A549 (cell line): Measurements from ENCODE around the gene ARPC2. TPM values are rescaled to one million over a fixed set of nuclear protein-coding genes. Genes with fewer than 3 reads are reported as not detected.

Experiments used
- ATAC-seq, 2 experiments: fragments of 200-7000 bp in 1 of 2; fragments of >200 bp in 1 of 2; cut with Nextera tagmentation in 1 of 2; cut with Tn5 transposase in 1 of 2; 3 replicates each; pipeline versions ENCODE4 v1.8.0 to v1.9.1; 2018 to 2020; ENCODE audit warnings: mild to moderate bottlenecking in 1 of 2, moderate library complexity in 1 of 2
- CTCF ChIA-PET: fragments of 300-600 bp; sonication (Branson Sonifier 250); formaldehyde crosslinking; extraction: SDS; loops from one replicate; lab custom pipeline; 2021; ENCODE audit warnings: antibody characterized with exemption, inconsistent platforms; lab: Yijun Ruan, JAX
- POLR2A ChIA-PET: fragments of 350-600 bp; formaldehyde crosslinking; extraction: SDS; loops from one replicate; lab custom pipeline; 2021; ENCODE audit warnings: antibody characterized with exemption, inconsistent platforms; lab: Yijun Ruan, JAX
- DNase-seq, 2 experiments: peaks; one replicate each; pipeline versions ENCODE4 v3.0.0 to v3.0.0-alpha.2; 2011 to 2016; ENCODE audit warnings: low read depth in 1 of 2, low spot score in 1 of 2
- FAIRE-seq: peaks from 2 replicates; lab custom pipeline; 2011; peaks lifted over from hg19 to GRCh38; lab: Jason Lieb, UNC
- H3K27ac ChIP-seq, 2 experiments: fragments of >200 bp; sonication (Bioruptor Twin); formaldehyde crosslinking; 3 replicates each; pipeline ENCODE4 v1.5.1; 2016 to 2017
- H3K4me1 ChIP-seq: fragments of >200 bp; sonication (Bioruptor Twin); formaldehyde crosslinking; 3 replicates; pipeline ENCODE4 v1.6.1; 2016
- H3K4me2 ChIP-seq: fragments of >200 bp; sonication (Bioruptor Twin); formaldehyde crosslinking; 3 replicates; pipeline ENCODE4 v1.6.1; 2016
- H3K4me3 ChIP-seq: fragments of >200 bp; sonication (Bioruptor Twin); formaldehyde crosslinking; 3 replicates; pipeline ENCODE4 v1.5.1; 2016
- H3K9me3 ChIP-seq: fragments of >200 bp; sonication (Bioruptor Twin); formaldehyde crosslinking; 3 replicates; pipeline ENCODE4 v1.6.1; 2016
- CBX2 ChIP-seq: fragments of 200-600 bp; sonication (generic); IDR thresholded peaks from 2 replicates; pipeline ENCODE4 v1.6.1; 2016; ENCODE audit warnings: low read depth, mild to moderate bottlenecking, borderline replicate concordance
- CEBPB ChIP-seq, 2 experiments: fragments of >200 bp in 1 of 2; sonication (Bioruptor Twin) in 1 of 2; formaldehyde crosslinking in 1 of 2; IDR thresholded peaks; 2 replicates each; pipeline ENCODE4 v1.6.1; 2012 to 2016
- EHMT2 ChIP-seq: fragments of 200-600 bp; sonication (generic); IDR thresholded peaks from 2 replicates; pipeline ENCODE4 v1.6.1; 2016; ENCODE audit warnings: antibody characterized with exemption, low read depth, mild to moderate bottlenecking, moderate library complexity
- ESRRA ChIP-seq: fragments of 150-350 bp; IDR thresholded peaks from 2 replicates; pipeline ENCODE4 v1.6.1; 2014; ENCODE audit warnings: mild to moderate bottlenecking, low read length, borderline replicate concordance
- FOXS1 ChIP-seq: fragments of 250-450 bp; sonication (Bioruptor Pico); IDR thresholded peaks from 2 replicates; pipeline ENCODE4 v1.5.0; 2020; ENCODE audit warnings: mild to moderate bottlenecking, moderate library complexity
- HEYL ChIP-seq: fragments of 250-450 bp; sonication (Bioruptor Pico); IDR thresholded peaks from 2 replicates; pipeline ENCODE4 v1.8.0; 2021; ENCODE audit warnings: mild to moderate bottlenecking, moderate library complexity
- HOXB13 ChIP-seq: fragments of 250-450 bp; sonication (Bioruptor Pico); IDR thresholded peaks from 2 replicates; pipeline ENCODE4 v1.5.0; 2020; ENCODE audit warnings: low read depth, mild to moderate bottlenecking, moderate library complexity
- MAFK ChIP-seq: fragments of 450-650 bp; IDR thresholded peaks from 2 replicates; pipeline ENCODE4 v1.6.1; 2014; ENCODE audit not compliant: partially characterized antibody
- NPAS2 ChIP-seq: fragments of 250-450 bp; sonication (Bioruptor Pico); IDR thresholded peaks from 2 replicates; pipeline ENCODE4 v1.8.0; 2022; ENCODE audit warnings: mild to moderate bottlenecking, moderate library complexity, borderline replicate concordance
- PHF8 ChIP-seq: fragments of 200-600 bp; sonication (generic); IDR thresholded peaks from 2 replicates; pipeline ENCODE4 v1.6.1; 2016; ENCODE audit warnings: low read depth, mild to moderate bottlenecking, antibody characterized with exemption, moderate library complexity, borderline replicate concordance
- RARB ChIP-seq: fragments of 250-450 bp; sonication (Bioruptor Pico); IDR thresholded peaks from 2 replicates; pipeline ENCODE4 v1.8.0; 2021; ENCODE audit warnings: mild to moderate bottlenecking, moderate library complexity
- RCOR1 ChIP-seq: fragments of 150-350 bp; IDR thresholded peaks from 2 replicates; pipeline ENCODE4 v1.6.1; 2014; ENCODE audit warnings: antibody characterized with exemption, low read length, low read depth
- RFX5 ChIP-seq: fragments of 450-650 bp; IDR thresholded peaks from 2 replicates; pipeline ENCODE4 v1.7.1; 2014; ENCODE audit warnings: antibody characterized with exemption, mild to moderate bottlenecking, moderate library complexity
- RNF2 ChIP-seq: fragments of 200-600 bp; sonication (generic); IDR thresholded peaks from 2 replicates; pipeline ENCODE4 v1.6.1; 2016; ENCODE audit warnings: low read depth, mild to moderate bottlenecking, antibody characterized with exemption, moderate library complexity, borderline replicate concordance
- SMC3 ChIP-seq: fragments of >200 bp; sonication (Bioruptor Twin); formaldehyde crosslinking; IDR thresholded peaks from 3 replicates; pipeline ENCODE4 v1.6.1; 2018; ENCODE audit warnings: inconsistent platforms
- TP53 ChIP-seq: fragments of 250-450 bp; sonication (Bioruptor Pico); IDR thresholded peaks from 2 replicates; pipeline ENCODE4 v1.5.0; 2021; ENCODE audit warnings: mild to moderate bottlenecking, moderate library complexity
- ZNF302 ChIP-seq: fragments of 250-450 bp; sonication (Bioruptor Pico); IDR thresholded peaks from 2 replicates; pipeline ENCODE4 v1.9.0; 2021; ENCODE audit warnings: inconsistent platforms, mild to moderate bottlenecking, moderate library complexity
- whole genome bisulfite sequencing: methylation state at CpG from one replicate; pipeline ENCODE4 v1.1.6; 2017; ENCODE audit errors: missing lambda C conversion rate; 5-methylcytosine and 5-hydroxymethylcytosine counted together
- polyA plus RNA-seq, 4 experiments: library from polyadenylated mRNA; depleted of rRNA in 3 of 4; stranded (reverse); fragments of >200 nt; fragmentation: RNase III in 1 of 4; extraction: RNeasy Plus Mini Kit Qiagen cat#74134 plus additional on column Dnase treatment in 1 of 4; gene quantifications; 2 replicates in 3 of 4; 3 replicates in 1 of 4; pipeline ENCODE4 v1.2.3, GENCODE V29; 2011 to 2017
- TF ChIP-seq, protein P1 (sequence below): fragments of >200 bp; sonication (Bioruptor Twin); formaldehyde crosslinking; IDR thresholded peaks from 3 replicates; pipeline ENCODE4 v1.6.1; 2016
- TF ChIP-seq, protein P2 (sequence below): fragments of 250-450 bp; sonication (Bioruptor Pico); IDR thresholded peaks from 2 replicates; pipeline ENCODE4 v1.5.0; 2021; ENCODE audit warnings: mild to moderate bottlenecking, moderate library complexity, borderline replicate concordance
- TF ChIP-seq, protein P3 (sequence below): fragments of >200 bp; sonication (Bioruptor Twin); formaldehyde crosslinking; IDR thresholded peaks from 3 replicates; pipeline ENCODE4 v1.5.1; 2016

The ARPC2 gene
- polyA plus RNA-seq, 2 of the 4 experiments (the other 2 are of a cell fraction) = 263 to 374 TPM

DNA sequence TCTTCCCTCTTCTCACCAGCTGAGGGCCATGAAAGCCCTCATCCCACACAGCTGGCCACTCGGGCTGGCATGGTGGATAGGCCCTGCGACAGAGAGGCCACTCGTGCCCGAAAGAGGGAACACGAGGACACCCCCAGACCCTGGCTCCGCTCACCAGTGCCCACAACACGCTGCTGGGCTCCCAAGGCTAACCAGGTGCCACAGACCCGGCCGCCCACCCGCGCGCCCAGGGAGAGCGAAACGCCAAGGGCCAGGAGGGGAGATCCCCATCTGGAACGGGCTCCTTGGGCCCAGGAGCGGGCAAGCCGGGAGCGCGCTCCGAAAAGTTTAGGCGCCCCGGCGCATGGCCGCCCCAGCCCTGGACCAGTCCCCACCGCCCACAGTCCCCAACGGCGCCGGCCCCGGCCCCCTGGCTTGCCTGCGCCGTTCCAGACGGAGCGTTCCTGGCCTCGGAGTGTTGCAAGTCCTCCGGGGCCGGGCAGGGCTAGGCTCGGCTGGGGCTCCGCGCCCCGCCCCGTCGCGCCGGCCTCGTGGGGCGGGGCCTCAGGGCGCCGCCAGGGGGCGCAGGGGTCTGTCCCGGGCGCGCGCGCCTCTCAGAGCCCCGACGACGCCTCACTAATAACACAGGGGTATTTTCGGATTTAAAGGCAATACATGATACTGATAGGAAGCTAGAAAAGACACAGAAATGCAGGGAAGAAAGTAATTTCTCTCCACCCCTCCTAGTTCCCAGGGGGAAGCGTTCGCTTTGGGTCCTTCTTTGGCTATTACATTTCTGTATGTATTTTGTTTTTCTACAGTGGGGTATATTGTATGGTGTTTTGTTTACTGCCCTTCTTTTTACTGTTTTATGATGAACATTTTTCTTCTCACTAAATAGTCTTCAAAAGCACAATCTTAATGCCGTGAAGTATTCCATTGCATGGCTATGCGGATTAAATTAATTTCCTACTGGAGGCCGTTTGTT, 75.3 kb downstream of the ARPC2 start, which contains the start of gene TMBIM1 (continued):
- TF ChIP-seq SMC3 = peak; percentile 77
- no peak for TF ChIP-seq RARB
- peak; percentile 77 for TF ChIP-seq PHF8
- TF ChIP-seq RCOR1 = no peak
- TF ChIP-seq, protein P1, sequence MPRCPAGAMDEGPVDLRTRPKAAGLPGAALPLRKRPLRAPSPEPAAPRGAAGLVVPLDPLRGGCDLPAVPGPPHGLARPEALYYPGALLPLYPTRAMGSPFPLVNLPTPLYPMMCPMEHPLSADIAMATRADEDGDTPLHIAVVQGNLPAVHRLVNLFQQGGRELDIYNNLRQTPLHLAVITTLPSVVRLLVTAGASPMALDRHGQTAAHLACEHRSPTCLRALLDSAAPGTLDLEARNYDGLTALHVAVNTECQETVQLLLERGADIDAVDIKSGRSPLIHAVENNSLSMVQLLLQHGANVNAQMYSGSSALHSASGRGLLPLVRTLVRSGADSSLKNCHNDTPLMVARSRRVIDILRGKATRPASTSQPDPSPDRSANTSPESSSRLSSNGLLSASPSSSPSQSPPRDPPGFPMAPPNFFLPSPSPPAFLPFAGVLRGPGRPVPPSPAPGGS = 0 out of 3 replicates have a peak, but pooled peaks have one; percentile 40
- TF ChIP-seq NPAS2 (CRISPR knock-in tag) = no peak
- TF ChIP-seq MAFK = no peak
- TF ChIP-seq, protein P2, sequence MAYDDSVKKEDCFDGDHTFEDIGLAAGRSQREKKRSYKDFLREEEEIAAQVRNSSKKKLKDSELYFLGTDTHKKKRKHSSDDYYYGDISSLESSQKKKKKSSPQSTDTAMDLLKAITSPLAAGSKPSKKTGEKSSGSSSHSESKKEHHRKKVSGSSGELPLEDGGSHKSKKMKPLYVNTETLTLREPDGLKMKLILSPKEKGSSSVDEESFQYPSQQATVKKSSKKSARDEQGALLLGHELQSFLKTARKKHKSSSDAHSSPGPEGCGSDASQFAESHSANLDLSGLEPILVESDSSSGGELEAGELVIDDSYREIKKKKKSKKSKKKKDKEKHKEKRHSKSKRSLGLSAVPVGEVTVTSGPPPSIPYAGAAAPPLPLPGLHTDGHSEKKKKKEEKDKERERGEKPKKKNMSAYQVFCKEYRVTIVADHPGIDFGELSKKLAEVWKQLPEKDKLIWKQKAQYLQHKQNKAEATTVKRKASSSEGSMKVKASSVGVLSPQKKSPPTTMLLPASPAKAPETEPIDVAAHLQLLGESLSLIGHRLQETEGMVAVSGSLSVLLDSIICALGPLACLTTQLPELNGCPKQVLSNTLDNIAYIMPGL (CRISPR knock-in tag) = no peak
- no peak for TF ChIP-seq HOXB13 (CRISPR knock-in tag)
- TF ChIP-seq CBX2 = no peak
- no peak for TF ChIP-seq HEYL
- no peak for TF ChIP-seq ESRRA
- TF ChIP-seq TP53 (CRISPR knock-in tag) = 0 out of 2 replicates have a peak, but pooled peaks have one; percentile 42
- TF ChIP-seq, protein P3, sequence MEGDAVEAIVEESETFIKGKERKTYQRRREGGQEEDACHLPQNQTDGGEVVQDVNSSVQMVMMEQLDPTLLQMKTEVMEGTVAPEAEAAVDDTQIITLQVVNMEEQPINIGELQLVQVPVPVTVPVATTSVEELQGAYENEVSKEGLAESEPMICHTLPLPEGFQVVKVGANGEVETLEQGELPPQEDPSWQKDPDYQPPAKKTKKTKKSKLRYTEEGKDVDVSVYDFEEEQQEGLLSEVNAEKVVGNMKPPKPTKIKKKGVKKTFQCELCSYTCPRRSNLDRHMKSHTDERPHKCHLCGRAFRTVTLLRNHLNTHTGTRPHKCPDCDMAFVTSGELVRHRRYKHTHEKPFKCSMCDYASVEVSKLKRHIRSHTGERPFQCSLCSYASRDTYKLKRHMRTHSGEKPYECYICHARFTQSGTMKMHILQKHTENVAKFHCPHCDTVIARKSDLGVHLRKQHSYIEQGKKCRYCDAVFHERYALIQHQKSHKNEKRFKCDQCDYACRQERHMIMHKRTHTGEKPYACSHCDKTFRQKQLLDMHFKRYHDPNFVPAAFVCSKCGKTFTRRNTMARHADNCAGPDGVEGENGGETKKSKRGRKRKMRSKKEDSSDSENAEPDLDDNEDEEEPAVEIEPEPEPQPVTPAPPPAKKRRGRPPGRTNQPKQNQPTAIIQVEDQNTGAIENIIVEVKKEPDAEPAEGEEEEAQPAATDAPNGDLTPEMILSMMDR = peak; percentile 95
- TF ChIP-seq EHMT2 = no peak
- peak; percentile 43 to 51; a peak in 1 of 4 replicates for TF ChIP-seq CEBPB (IDR thresholded peaks at IDR 0.05)
- TF ChIP-seq RNF2 = no peak
- TF ChIP-seq ZNF302 (CRISPR knock-in tag) = no peak
- no peak for TF ChIP-seq FOXS1 (CRISPR knock-in tag)
- 0 out of 2 replicates have a peak, but pooled peaks have one; percentile 35 for TF ChIP-seq RFX5

DNA sequence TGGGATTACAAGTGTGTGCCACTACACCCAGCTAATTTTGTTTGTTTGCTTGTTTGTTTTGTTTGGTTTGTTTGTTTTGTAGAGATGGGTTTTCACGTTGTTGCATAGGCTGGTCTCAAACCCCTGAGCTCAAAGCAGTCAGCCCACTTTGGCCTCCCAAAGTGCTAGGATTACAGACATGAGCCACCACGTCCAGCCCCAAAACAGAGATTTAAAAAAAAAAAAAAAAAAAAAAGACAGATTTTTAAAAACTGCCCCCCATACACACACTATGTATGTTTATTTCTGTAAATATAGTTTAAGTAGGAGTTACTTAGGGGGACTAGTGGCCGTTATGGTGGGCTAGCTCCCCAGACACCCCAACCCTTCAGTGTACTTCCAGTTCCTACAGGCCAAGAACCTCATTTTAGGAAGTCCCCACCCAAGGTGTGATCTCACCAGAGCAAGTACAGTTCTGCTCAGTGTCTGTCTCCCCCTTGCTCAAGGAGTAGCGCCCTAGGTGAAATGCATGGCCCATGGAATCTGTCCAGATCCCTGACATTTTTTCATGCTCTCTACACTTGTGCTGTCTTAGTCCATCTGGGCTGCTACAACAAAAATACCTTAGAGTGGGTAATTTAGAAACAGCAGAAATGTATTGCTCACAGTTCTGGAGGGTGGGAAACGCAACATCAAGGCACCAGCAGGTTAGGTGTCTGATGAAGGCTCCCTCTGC, 76.9 kb downstream of the ARPC2 start:
- H3K4me3 ChIP-seq = no peak overlapping the region
- H3K27ac ChIP-seq = no peak overlapping the region
- WGBS = 60% methylated on average over 5 of the region's 5 CpGs
- H3K4me2 ChIP-seq = no peak overlapping the region
- no peak for FAIRE-seq
- H3K9me3 ChIP-seq = no peaks in the 10 kb centered on the region
- DNase-seq = no peak
- POLR2A ChIA-PET = no interaction called here
- CTCF ChIA-PET = interaction anchor here (0.6 to 3.5 kb wide), 8 partner anchors 10 to 102 kb away, joined by 3 to 19 read pairs (median 3); partner anchors contain the start of gene CATIP
- no peak for ATAC-seq
- peaks cover 33% of the 10 kb centered on the region for H3K4me1 ChIP-seq
- no peak for TF ChIP-seq NPAS2 (CRISPR knock-in tag)
